BJ (cell line): ENCODE results near the gene USP40. TPM values are rescaled to one million over a fixed set of nuclear protein-coding genes. Genes with fewer than 3 reads are reported as not detected.

Experiments used
- CTCF ChIA-PET: fragments of 350-600 bp; formaldehyde crosslinking; extraction: SDS; loops from one replicate; lab custom pipeline; 2021; ENCODE audit warnings: antibody characterized with exemption, inconsistent platforms; lab: Yijun Ruan, JAX
- POLR2A ChIA-PET: fragments of 300-600 bp; sonication (Branson Sonifier 250); formaldehyde crosslinking; extraction: SDS; loops from one replicate; lab custom pipeline; 2021; ENCODE audit warnings: antibody characterized with exemption; lab: Charles Lee
- DNase-seq: peaks from one replicate; pipeline ENCODE4 v3.0.0-alpha.2; 2011; ENCODE audit warnings: low read depth
- H3K27me3 ChIP-seq: 2 replicates; pipeline ENCODE4 v1.6.0; 2011; ENCODE audit warnings: low read length; ENCODE audit not compliant: control insufficient read depth, insufficient read depth
- H3K36me3 ChIP-seq: 2 replicates; pipeline ENCODE4 v1.5.1; 2011; ENCODE audit warnings: low read length; ENCODE audit not compliant: control insufficient read depth, insufficient read depth
- H3K4me3 ChIP-seq: 2 replicates; pipeline ENCODE4 v1.5.1; 2011; ENCODE audit warnings: low read depth, mild to moderate bottlenecking, control low read depth, low read length
- polyA plus RNA-seq: library from polyadenylated mRNA; depleted of rRNA; stranded (reverse); fragments of >200 nt; gene quantifications from 2 replicates; pipeline ENCODE4 v1.2.3, GENCODE V29; 2011
- TF ChIP-seq, protein P1 (sequence below): IDR thresholded peaks from 2 replicates; pipeline ENCODE4 v1.5.1; 2011; ENCODE audit warnings: low read depth, mild to moderate bottlenecking, control low read depth, inconsistent platforms, low read length, moderate library complexity; ENCODE audit not compliant: insufficient read depth

Gene USP40
- polyA plus RNA-seq, 1 experiment: 48.9 TPM

DNA sequence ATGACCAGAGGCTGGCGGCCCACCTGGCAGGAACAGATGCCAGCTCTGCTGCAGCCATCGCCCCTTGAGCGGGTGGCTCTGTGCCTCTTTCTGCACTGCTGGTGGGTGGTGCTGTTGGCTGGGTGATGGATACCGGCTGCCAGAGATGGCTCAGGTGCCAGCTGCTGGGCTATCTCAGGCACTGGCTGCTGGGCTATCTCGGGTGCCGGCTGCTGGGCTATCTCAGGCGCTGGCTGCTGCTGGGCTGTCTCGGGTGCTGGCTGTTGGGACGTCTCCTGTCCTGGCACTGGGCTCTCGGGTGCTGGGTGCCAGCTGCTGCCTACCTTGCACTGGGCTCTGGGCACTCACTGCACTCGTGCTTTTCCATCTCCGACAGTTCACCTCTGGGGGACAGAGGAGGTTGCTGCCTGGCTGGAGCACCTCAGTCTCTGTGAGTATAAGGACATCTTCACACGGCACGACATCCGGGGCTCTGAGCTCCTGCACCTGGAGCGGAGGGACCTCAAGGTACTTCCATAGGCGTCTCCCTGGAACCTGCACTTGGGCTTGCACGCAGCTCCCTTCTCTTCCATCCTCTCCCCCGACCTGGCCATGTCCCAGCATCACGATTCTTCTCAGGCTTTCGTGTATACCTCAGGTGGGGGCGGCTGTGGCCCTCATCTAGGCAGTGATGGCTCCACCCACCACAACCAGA is 98.4 kb downstream of the USP40 start:
- Histone ChIP-seq H3K36me3 (peaks cover 23% of the 10 kb centered on the region), H3K4me3 (no peak overlapping the region), H3K27me3 (no peaks in the 10 kb centered on the region)
- CTCF ChIA-PET: no interaction called here
- POLR2A ChIA-PET: no interaction called here
- TF ChIP-seq, protein P1, sequence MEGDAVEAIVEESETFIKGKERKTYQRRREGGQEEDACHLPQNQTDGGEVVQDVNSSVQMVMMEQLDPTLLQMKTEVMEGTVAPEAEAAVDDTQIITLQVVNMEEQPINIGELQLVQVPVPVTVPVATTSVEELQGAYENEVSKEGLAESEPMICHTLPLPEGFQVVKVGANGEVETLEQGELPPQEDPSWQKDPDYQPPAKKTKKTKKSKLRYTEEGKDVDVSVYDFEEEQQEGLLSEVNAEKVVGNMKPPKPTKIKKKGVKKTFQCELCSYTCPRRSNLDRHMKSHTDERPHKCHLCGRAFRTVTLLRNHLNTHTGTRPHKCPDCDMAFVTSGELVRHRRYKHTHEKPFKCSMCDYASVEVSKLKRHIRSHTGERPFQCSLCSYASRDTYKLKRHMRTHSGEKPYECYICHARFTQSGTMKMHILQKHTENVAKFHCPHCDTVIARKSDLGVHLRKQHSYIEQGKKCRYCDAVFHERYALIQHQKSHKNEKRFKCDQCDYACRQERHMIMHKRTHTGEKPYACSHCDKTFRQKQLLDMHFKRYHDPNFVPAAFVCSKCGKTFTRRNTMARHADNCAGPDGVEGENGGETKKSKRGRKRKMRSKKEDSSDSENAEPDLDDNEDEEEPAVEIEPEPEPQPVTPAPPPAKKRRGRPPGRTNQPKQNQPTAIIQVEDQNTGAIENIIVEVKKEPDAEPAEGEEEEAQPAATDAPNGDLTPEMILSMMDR: no peak
- no peak for DNase-seq

DNA sequence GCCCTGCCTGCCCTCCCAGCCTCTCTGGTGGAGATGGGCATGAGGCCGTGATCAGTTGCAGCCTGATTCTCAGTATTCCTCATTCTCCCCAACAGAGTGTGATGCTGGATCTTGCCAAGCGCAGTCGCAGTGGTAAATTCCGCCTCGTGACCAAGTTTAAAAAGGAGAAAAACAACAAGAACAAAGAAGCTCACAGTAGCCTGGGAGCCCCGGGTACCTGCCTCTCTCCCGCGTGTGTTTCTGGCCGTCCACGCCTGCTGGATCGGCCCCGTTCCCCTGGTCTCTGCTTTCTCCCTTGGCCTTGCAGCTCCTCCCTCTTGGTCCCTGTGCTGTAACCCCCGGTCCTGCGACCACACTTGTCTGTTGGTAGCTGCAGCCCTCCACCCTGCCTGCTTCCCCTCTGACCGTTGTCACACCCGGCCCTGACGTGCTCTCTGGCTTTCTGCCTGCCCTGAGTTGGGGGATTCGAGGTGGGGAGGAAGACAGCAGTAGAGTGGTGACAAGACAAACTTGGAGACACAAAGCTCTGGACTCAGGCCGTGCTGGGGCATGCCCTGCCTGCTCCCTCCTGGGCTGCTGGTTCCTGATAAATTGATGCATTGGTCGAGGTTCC is 99.5 kb downstream of the USP40 start:
- H3K27me3 ChIP-seq: no peaks in the 10 kb centered on the region
- DNase-seq: no peak
- CTCF ChIA-PET: no interaction called here
- TF ChIP-seq, protein P1: no peak
- no peak overlapping the region for H3K4me3 ChIP-seq
- POLR2A ChIA-PET: no interaction called here
- H3K36me3 ChIP-seq: peaks cover 29% of the 10 kb centered on the region

DNA sequence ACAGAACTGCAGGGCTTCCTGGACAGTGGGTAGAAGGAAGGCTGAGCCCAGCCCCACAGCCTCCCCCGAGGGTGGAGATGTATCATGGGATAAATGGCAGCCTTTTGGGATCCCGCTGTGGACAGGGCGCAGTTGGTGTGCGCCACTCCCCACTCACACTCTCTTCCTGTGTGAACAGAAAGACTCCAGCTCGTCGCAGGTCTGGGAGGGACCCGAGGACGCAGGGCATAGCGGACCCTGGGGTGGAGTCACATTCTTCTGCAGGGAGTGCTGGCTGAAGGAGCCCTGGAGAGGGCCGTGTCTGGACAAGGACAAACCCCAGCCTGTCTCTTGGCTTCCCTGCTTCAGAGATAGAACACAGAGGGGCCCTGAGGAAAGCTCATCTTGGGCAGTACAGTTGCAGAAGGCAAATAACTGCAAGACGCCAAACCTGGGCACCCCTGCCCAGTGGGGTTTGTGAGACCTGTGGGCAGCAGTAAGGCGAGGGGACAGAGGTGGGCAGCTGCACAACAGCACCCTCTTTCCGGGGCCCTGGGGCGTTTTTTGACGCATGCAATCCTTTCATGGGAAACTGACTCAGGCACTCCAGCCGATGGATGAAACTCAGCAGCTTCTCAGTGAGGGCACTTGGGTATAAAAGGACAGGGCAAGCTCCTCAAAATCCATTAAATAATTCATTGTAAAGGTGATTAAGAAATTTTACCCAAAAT is 101.9 kb downstream of the USP40 start:
- peaks cover 32% of the 10 kb centered on the region for H3K36me3 ChIP-seq
- ChIA-PET CTCF (no interaction called here), POLR2A (no interaction called here)
- H3K4me3 ChIP-seq: no peak overlapping the region
- DNase-seq: no peak
- TF ChIP-seq, protein P1: no peak
- H3K27me3 ChIP-seq: no peaks in the 10 kb centered on the region

DNA sequence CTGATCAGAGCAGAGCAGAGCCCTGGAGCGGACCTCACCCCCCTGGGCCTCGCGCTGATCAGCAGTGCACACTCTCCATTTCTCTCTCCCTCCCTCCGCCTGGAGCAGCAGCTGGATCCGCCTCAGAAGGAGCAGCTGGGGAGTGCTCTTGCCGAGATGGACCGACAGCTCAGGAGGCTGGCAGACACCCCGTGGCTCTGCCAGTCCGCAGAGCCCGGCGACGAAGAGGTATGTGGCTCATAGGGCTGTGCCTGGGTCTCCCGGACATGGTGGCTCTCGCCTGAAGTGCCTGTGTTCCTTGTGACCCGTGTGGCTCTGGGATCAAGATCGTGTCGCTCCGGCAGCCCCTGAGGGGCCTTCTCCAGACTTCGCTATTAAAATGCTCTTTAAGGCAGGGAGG is 102.5 kb downstream of the USP40 start:
- TF ChIP-seq, protein P1: no peak
- POLR2A ChIA-PET: no interaction called here

DNA sequence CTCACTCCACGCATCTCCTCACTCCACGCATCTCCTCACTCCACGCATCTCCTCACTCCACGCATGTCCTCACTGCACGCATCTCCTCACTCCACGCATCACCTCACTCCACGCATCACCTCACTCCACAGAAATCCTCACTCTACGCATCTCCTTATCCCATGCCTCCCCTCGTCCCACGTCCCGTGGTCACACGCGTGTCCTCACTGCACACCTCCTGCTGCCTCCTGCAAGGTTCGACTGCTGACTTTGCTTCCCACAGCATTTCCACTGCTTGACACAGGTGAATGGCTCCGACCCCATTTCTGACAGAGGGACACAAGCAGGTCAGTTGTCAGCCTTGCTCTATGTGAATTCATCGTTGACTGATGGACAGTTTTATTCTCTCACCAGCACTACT is 103.0 kb downstream of the USP40 start:
- Histone ChIP-seq H3K4me3 (no peak overlapping the region), H3K27me3 (no peaks in the 10 kb centered on the region), H3K36me3 (peaks cover 25% of the 10 kb centered on the region)
- TF ChIP-seq, protein P1: no peak
- CTCF ChIA-PET: no interaction called here
- POLR2A ChIA-PET: no interaction called here
- DNase-seq: no peak

More for the DNA sequence above, 102.5 kb downstream of the USP40 start:
- CTCF ChIA-PET: no interaction called here
- no peak for DNase-seq
- H3K4me3 ChIP-seq: no peak overlapping the region
- H3K36me3 ChIP-seq: peaks cover 27% of the 10 kb centered on the region
- H3K27me3 ChIP-seq: no peaks in the 10 kb centered on the region
